Measurements from ENCODE around the gene NRF1. TPM values are rescaled to one million over a fixed set of nuclear protein-coding genes. Genes with fewer than 3 reads are reported as not detected.
"Not testable (repeated sequence)": the region's sequence is repeated elsewhere in the genome, so short reads cannot be mapped to it uniquely, and the experiment has no call there.

The NRF1 gene
- 20.1 and 22.5 TPM in 2 replicates for total RNA-seq (2014; rRNA removed; shearing (Covaris generic); ENCODE audit: low replicate concordance)

- peaks cover 46% of the 10 kb centered on the region for H3K4me1 ChIP-seq (ENCODE audit: low read length)
- peak within 1 kb of the TSS; percentile 44; the same call in 1 of the 2 replicates for H2AFZ ChIP-seq (ENCODE audit: low read length)
- peak; percentile 95 for DNase-seq
These were observed at the start of gene NRF1 for GRCh38 chr7:129611246-129612111. Gene NRF1 (plus strand): TSS chr7:129611720. CDS start chr7:129657352, 45,632 bp downstream.

DNA sequence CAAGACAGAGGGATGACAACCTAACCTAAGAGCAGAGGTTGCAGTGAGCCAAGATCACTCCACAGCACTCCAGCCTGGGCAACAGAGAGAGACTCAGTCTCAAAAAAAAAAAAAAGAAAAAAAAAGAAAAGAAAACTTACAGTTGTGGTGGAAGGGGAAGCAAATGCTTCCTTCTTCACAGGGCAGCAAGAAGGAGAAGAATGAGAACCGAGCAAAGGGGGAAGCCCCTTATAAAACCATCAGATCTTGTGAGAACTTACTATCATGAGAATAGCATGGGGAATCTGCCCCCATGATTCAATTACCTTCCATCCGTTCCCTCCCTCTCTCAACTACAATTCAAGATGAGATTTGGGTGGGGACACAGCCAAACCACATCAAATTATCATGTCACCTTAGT lies 45.2 kb upstream of the NRF1 start:
- H3K4me2 ChIP-seq (ENCODE audit: low read depth, low read length, poor library complexity, severe bottlenecking); DNase-seq; H3K4me3 ChIP-seq (ENCODE audit: low read length): not testable (repeated sequence)

More at GRCh38 chr7:129611246-129612111, at the start of gene NRF1:
- peak within 1 kb of the TSS; percentile 86 for H3K4me3 ChIP-seq (ENCODE audit: low read length)
- H4K20me1 ChIP-seq (ENCODE audit: insufficient read depth, low read depth, low read length): peaks cover 16% of the 10 kb centered on the region
- no peaks in the 10 kb centered on the region for H3K27me3 ChIP-seq (ENCODE audit: low read length)
- peaks cover 17% of the 10 kb centered on the region for H3K36me3 ChIP-seq (ENCODE audit: insufficient read depth, low read length)
- H3K27ac ChIP-seq (ENCODE audit: low read length): peak within 1 kb of the TSS; percentile 67
- H3K9me3 ChIP-seq (ENCODE audit: low read length): no peaks in the 10 kb centered on the region
- peak within 1 kb of the TSS; percentile 94 for H3K9ac ChIP-seq (ENCODE audit: low read length)
- peaks cover 60% of the 10 kb centered on the region for H3K79me2 ChIP-seq (ENCODE audit: low read length)
- no peaks in the 10 kb centered on the region for H3K9me2 ChIP-seq (replicated peaks; ENCODE audit: insufficient read depth, low read length)
- H3K4me2 ChIP-seq (ENCODE audit: low read depth, low read length, poor library complexity, severe bottlenecking): peak within 1 kb of the TSS; percentile 93

GRCh38 chr7:129567377-129567776 lies 44.1 kb upstream of the NRF1 start:
- Histone ChIP-seq H3K27ac (ENCODE audit: low read length) (no peak overlapping the region), H3K79me2 (ENCODE audit: low read length) (no peaks in the 10 kb centered on the region), H3K9me3 (ENCODE audit: low read length) (no peaks in the 10 kb centered on the region), H3K4me3 (ENCODE audit: low read length) (no peak overlapping the region), H2AFZ (ENCODE audit: low read length) (no peak overlapping the region), H3K4me2 (ENCODE audit: low read depth, low read length, poor library complexity, severe bottlenecking) (no peak overlapping the region), H3K9ac (ENCODE audit: low read length) (no peak overlapping the region), H4K20me1 (ENCODE audit: insufficient read depth, low read depth, low read length) (no peaks in the 10 kb centered on the region), H3K36me3 (ENCODE audit: insufficient read depth, low read length) (no peaks in the 10 kb centered on the region), H3K27me3 (ENCODE audit: low read length) (0 out of 2 replicates have a peak, but pooled peaks cover 2% of the 10 kb centered on the region), H3K4me1 (ENCODE audit: low read length) (no peaks in the 10 kb centered on the region), H3K9me2 (replicated peaks; ENCODE audit: insufficient read depth, low read length) (no peaks in the 10 kb centered on the region)
- DNase-seq: no peak

More for the DNA sequence above, 45.2 kb upstream of the NRF1 start:
- H3K4me1 ChIP-seq (ENCODE audit: low read length); H3K36me3 ChIP-seq (ENCODE audit: insufficient read depth, low read length); H3K9me3 ChIP-seq (ENCODE audit: low read length); H2AFZ ChIP-seq (ENCODE audit: low read length); H3K9me2 ChIP-seq (replicated peaks; ENCODE audit: insufficient read depth, low read length); H3K79me2 ChIP-seq (ENCODE audit: low read length); H3K27ac ChIP-seq (ENCODE audit: low read length); H3K27me3 ChIP-seq (ENCODE audit: low read length); H3K9ac ChIP-seq (ENCODE audit: low read length); H4K20me1 ChIP-seq (ENCODE audit: insufficient read depth, low read depth, low read length): not testable (repeated sequence)

- Histone ChIP-seq H3K9me3 (ENCODE audit: low read length) (no peaks in the 10 kb centered on the region), H2AFZ (ENCODE audit: low read length) (no peak overlapping the region), H3K36me3 (ENCODE audit: insufficient read depth, low read length) (no peaks in the 10 kb centered on the region), H3K79me2 (ENCODE audit: low read length) (no peaks in the 10 kb centered on the region), H3K4me1 (ENCODE audit: low read length) (no peaks in the 10 kb centered on the region), H4K20me1 (ENCODE audit: insufficient read depth, low read depth, low read length) (no peaks in the 10 kb centered on the region), H3K4me2 (ENCODE audit: low read depth, low read length, poor library complexity, severe bottlenecking) (no peak overlapping the region), H3K27me3 (ENCODE audit: low read length) (0 out of 2 replicates have a peak, but pooled peaks cover 2% of the 10 kb centered on the region), H3K9me2 (replicated peaks; ENCODE audit: insufficient read depth, low read length) (no peaks in the 10 kb centered on the region), H3K4me3 (ENCODE audit: low read length) (no peak overlapping the region), H3K9ac (ENCODE audit: low read length) (no peak overlapping the region), H3K27ac (ENCODE audit: low read length) (no peak overlapping the region)
- no peak for DNase-seq
These were observed 43.3 kb upstream of the NRF1 start for GRCh38 chr7:129568240-129568639.

DNA sequence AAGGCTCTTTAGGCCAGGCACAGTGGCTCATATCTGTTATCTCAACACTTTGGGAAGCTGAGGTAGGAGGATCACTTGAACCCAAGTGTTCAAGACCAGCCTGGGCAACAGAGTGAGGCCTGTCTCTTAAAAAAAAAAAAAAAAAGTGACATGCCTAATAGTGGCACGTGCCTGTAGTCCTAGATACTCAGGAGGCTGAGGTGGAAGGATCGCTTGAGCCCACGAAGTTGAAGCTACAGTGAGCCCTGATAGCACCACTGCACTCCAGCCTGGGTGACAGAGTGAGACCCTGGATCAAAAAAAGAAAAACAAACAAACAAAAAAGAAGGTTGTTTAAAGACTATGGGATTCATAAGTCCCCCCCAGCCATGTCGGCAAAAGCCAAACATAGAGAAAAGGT lies 42.2 kb upstream of the NRF1 start:
- Histone ChIP-seq H3K9ac (ENCODE audit: low read length) (no peak overlapping the region), H3K4me3 (ENCODE audit: low read length) (no peak overlapping the region), H3K4me2 (ENCODE audit: low read depth, low read length, poor library complexity, severe bottlenecking) (no peak overlapping the region)

GRCh38 chr7:129569811-129570215 lies 41.7 kb upstream of the NRF1 start:
- no peaks in the 10 kb centered on the region for H3K4me1 ChIP-seq (ENCODE audit: low read length)
- no peak overlapping the region for H3K4me2 ChIP-seq (ENCODE audit: low read depth, low read length, poor library complexity, severe bottlenecking)
- H3K4me3 ChIP-seq (ENCODE audit: low read length): no peak overlapping the region
- no peaks in the 10 kb centered on the region for H4K20me1 ChIP-seq (ENCODE audit: insufficient read depth, low read depth, low read length)
- H3K9me3 ChIP-seq (ENCODE audit: low read length): no peaks in the 10 kb centered on the region
- no peaks in the 10 kb centered on the region for H3K79me2 ChIP-seq (ENCODE audit: low read length)
- DNase-seq: no peak
- H3K9ac ChIP-seq (ENCODE audit: low read length): no peak overlapping the region
- no peaks in the 10 kb centered on the region for H3K36me3 ChIP-seq (ENCODE audit: insufficient read depth, low read length)
- no peak overlapping the region for H3K27ac ChIP-seq (ENCODE audit: low read length)
- H3K9me2 ChIP-seq (replicated peaks; ENCODE audit: insufficient read depth, low read length): no peaks in the 10 kb centered on the region
- 0 out of 2 replicates have a peak, but pooled peaks cover 2% of the 10 kb centered on the region for H3K27me3 ChIP-seq (ENCODE audit: low read length)
- H2AFZ ChIP-seq (ENCODE audit: low read length): no peak overlapping the region

More for the DNA sequence above, 42.2 kb upstream of the NRF1 start:
- no peak for DNase-seq
- Histone ChIP-seq H3K9me2 (replicated peaks; ENCODE audit: insufficient read depth, low read length) (no peaks in the 10 kb centered on the region), H2AFZ (ENCODE audit: low read length) (no peak overlapping the region), H3K27me3 (ENCODE audit: low read length) (0 out of 2 replicates have a peak, but pooled peaks cover 2% of the 10 kb centered on the region), H3K36me3 (ENCODE audit: insufficient read depth, low read length) (no peaks in the 10 kb centered on the region), H3K79me2 (ENCODE audit: low read length) (no peaks in the 10 kb centered on the region), H4K20me1 (ENCODE audit: insufficient read depth, low read depth, low read length) (no peaks in the 10 kb centered on the region), H3K9me3 (ENCODE audit: low read length) (no peaks in the 10 kb centered on the region), H3K4me1 (ENCODE audit: low read length) (no peaks in the 10 kb centered on the region), H3K27ac (ENCODE audit: low read length) (no peak overlapping the region)

DNA sequence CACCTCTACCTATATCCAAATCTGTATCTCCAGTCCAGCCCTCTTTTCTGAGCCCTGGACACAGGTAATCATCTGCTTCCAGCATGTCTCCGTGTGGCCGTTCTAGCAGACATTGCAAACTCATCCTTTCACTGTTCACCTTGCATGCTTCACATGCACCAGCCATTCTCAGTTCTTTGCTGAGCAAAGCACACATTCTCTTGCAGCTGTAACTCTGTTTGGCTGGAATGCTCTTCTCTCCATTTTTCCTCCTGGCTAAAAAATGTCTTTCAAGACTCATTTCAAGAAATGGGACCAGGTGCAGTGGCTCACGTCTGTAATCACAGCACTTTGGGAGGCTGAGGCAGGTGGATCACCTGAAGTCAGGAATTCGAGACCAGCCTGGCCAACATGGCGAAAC lies 40.3 kb upstream of the NRF1 start:
- Histone ChIP-seq H3K4me1 (ENCODE audit: low read length) (no peaks in the 10 kb centered on the region), H3K27ac (ENCODE audit: low read length) (no peak overlapping the region), H3K4me2 (ENCODE audit: low read depth, low read length, poor library complexity, severe bottlenecking) (no peak overlapping the region), H3K9me2 (replicated peaks; ENCODE audit: insufficient read depth, low read length) (no peaks in the 10 kb centered on the region), H3K36me3 (ENCODE audit: insufficient read depth, low read length) (no peaks in the 10 kb centered on the region), H3K4me3 (ENCODE audit: low read length) (no peak overlapping the region), H3K79me2 (ENCODE audit: low read length) (no peaks in the 10 kb centered on the region), H3K9me3 (ENCODE audit: low read length) (no peaks in the 10 kb centered on the region), H3K27me3 (ENCODE audit: low read length) (0 out of 2 replicates have a peak, but pooled peaks cover 2% of the 10 kb centered on the region), H4K20me1 (ENCODE audit: insufficient read depth, low read depth, low read length) (no peaks in the 10 kb centered on the region), H2AFZ (ENCODE audit: low read length) (no peak overlapping the region), H3K9ac (ENCODE audit: low read length) (no peak overlapping the region)
- no peak for DNase-seq

DNA sequence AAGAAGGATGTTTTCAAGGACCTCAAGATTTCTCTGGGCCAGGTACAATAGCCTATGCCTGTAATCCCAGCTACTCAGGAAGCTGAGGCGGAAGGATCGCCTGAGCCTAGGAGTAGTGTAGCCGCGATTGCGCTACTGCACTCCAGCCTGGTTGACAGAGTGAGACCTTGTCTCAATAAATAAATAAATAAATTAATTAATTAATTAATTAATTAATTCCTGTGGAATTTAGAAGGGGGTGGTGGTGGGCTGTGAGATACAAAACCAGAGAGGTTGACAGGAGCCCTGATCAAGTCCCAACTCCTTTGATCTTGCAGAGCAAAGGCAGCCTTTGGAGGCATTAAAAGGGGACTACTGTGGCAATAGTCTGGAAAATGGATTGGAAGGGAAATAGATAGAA lies 39.3 kb upstream of the NRF1 start:
- DNase-seq: no peak
- H3K4me1 ChIP-seq (ENCODE audit: low read length): no peaks in the 10 kb centered on the region
- H3K36me3 ChIP-seq (ENCODE audit: insufficient read depth, low read length): no peaks in the 10 kb centered on the region
- H3K9me2 ChIP-seq (replicated peaks; ENCODE audit: insufficient read depth, low read length): no peaks in the 10 kb centered on the region
- no peaks in the 10 kb centered on the region for H3K9me3 ChIP-seq (ENCODE audit: low read length)
- H4K20me1 ChIP-seq (ENCODE audit: insufficient read depth, low read depth, low read length): no peaks in the 10 kb centered on the region
- H3K9ac ChIP-seq (ENCODE audit: low read length): no peak overlapping the region
- 0 out of 2 replicates have a peak, but pooled peaks cover 2% of the 10 kb centered on the region for H3K27me3 ChIP-seq (ENCODE audit: low read length)
- no peaks in the 10 kb centered on the region for H3K79me2 ChIP-seq (ENCODE audit: low read length)
- no peak overlapping the region for H2AFZ ChIP-seq (ENCODE audit: low read length)
- H3K4me2 ChIP-seq (ENCODE audit: low read depth, low read length, poor library complexity, severe bottlenecking): no peak overlapping the region
- no peak overlapping the region for H3K27ac ChIP-seq (ENCODE audit: low read length)
- H3K4me3 ChIP-seq (ENCODE audit: low read length): no peak overlapping the region

All from Karpas-422 (cell line).